ENCODE measurements around the gene PSMD11.
"Not testable (repeated sequence)": the region's sequence is repeated elsewhere in the genome, so short reads cannot be mapped to it uniquely, and the experiment has no call there.

PSMD11 gene

GRCh38 chr17:32444301-32445073 is at the start of gene PSMD11:
Gene PSMD11, plus strand, starts transcription at chr17:32444510. Its CDS starts 14 bp downstream, at chr17:32444524.
- Mint-ChIP-seq H3K9me3 (no peaks in the 10 kb centered on the region), H3K4me1 (peaks cover 36% of the 10 kb centered on the region), H3K27me3 (no peaks in the 10 kb centered on the region), H3K4me3 (peak within 1 kb of the TSS; percentile 81), H3K27ac (peak within 1 kb of the TSS; percentile 79), H3K36me3 (peaks cover 19% of the 10 kb centered on the region)
- ATAC-seq: peak; percentile 99

GRCh38 chr17:32396343-32396742 is 48.0 kb upstream of the PSMD11 start:
- Mint-ChIP-seq H3K27ac (no peak overlapping the region), H3K9me3 (no peaks in the 10 kb centered on the region), H3K27me3 (no peaks in the 10 kb centered on the region), H3K4me3 (no peak overlapping the region), H3K36me3 (peaks cover 11% of the 10 kb centered on the region), H3K4me1 (no peaks in the 10 kb centered on the region)
- no peak for ATAC-seq

- Mint-ChIP-seq H3K4me3 (no peak overlapping the region), H3K36me3 (peaks cover 5% of the 10 kb centered on the region), H3K27ac (no peak overlapping the region), H3K4me1 (no peaks in the 10 kb centered on the region), H3K9me3 (no peaks in the 10 kb centered on the region), H3K27me3 (no peaks in the 10 kb centered on the region)
- ATAC-seq: no peak
Observed at GRCh38 chr17:32398946-32399345, 45.4 kb upstream of the PSMD11 start.

GRCh38 chr17:32410085-32410484 is 34.2 kb upstream of the PSMD11 start:
- H3K27me3 Mint-ChIP-seq, H3K4me3 Mint-ChIP-seq, ATAC-seq, H3K27ac Mint-ChIP-seq, H3K4me1 Mint-ChIP-seq, H3K36me3 Mint-ChIP-seq, H3K9me3 Mint-ChIP-seq: not testable (repeated sequence)

- no peak for ATAC-seq
- Mint-ChIP-seq H3K27ac (no peak overlapping the region), H3K4me1 (no peaks in the 10 kb centered on the region), H3K4me3 (no peak overlapping the region), H3K27me3 (no peaks in the 10 kb centered on the region), H3K36me3 (peaks cover 20% of the 10 kb centered on the region), H3K9me3 (peaks cover 20% of the 10 kb centered on the region)
Observed at GRCh38 chr17:32426894-32427293, 17.4 kb upstream of the PSMD11 start.

- H3K9me3 Mint-ChIP-seq: peaks cover 20% of the 10 kb centered on the region
- no peaks in the 10 kb centered on the region for H3K4me1 Mint-ChIP-seq
- H3K36me3 Mint-ChIP-seq: peaks cover 20% of the 10 kb centered on the region
- no peaks in the 10 kb centered on the region for H3K27me3 Mint-ChIP-seq
- H3K27ac Mint-ChIP-seq: no peak overlapping the region
- H3K4me3 Mint-ChIP-seq: no peak overlapping the region
- no peak for ATAC-seq
Observed at GRCh38 chr17:32429598-32429997, 14.7 kb upstream of the PSMD11 start.

- H3K27me3 Mint-ChIP-seq: peaks cover 8% of the 10 kb centered on the region
- ATAC-seq: no peak
- no peak overlapping the region for H3K4me3 Mint-ChIP-seq
- H3K9me3 Mint-ChIP-seq: peaks cover 3% of the 10 kb centered on the region
- peak overlapping the region; percentile 9 for H3K27ac Mint-ChIP-seq
- H3K4me1 Mint-ChIP-seq: peaks cover 20% of the 10 kb centered on the region
- H3K36me3 Mint-ChIP-seq: peaks cover 12% of the 10 kb centered on the region
Observed at GRCh38 chr17:32440722-32441121, 3.6 kb upstream of the PSMD11 start.

GRCh38 chr17:32441886-32442285 is 2.4 kb upstream of the PSMD11 start:
- Mint-ChIP-seq H3K4me3 (no peak overlapping the region), H3K27ac (no peak overlapping the region), H3K9me3 (no peaks in the 10 kb centered on the region), H3K4me1 (peaks cover 32% of the 10 kb centered on the region), H3K36me3 (peaks cover 8% of the 10 kb centered on the region), H3K27me3 (no peaks in the 10 kb centered on the region)
- no peak for ATAC-seq

- H3K4me1 Mint-ChIP-seq: peaks cover 36% of the 10 kb centered on the region
- H3K4me3 Mint-ChIP-seq: peak overlapping the region; percentile 81
- no peaks in the 10 kb centered on the region for H3K9me3 Mint-ChIP-seq
- H3K36me3 Mint-ChIP-seq: peaks cover 16% of the 10 kb centered on the region
- peak overlapping the region; percentile 79 for H3K27ac Mint-ChIP-seq
- no peak for ATAC-seq
- H3K27me3 Mint-ChIP-seq: no peaks in the 10 kb centered on the region
Observed at GRCh38 chr17:32443827-32444300, 446 bp upstream of the PSMD11 start.

- Mint-ChIP-seq H3K9me3 (no peaks in the 10 kb centered on the region), H3K27me3 (no peaks in the 10 kb centered on the region), H3K4me1 (peaks cover 36% of the 10 kb centered on the region), H3K27ac (peak overlapping the region; percentile 79), H3K4me3 (peak overlapping the region; percentile 81), H3K36me3 (peaks cover 23% of the 10 kb centered on the region)
- ATAC-seq: peak; percentile 34
Observed at GRCh38 chr17:32445074-32445415, 735 bp downstream of the PSMD11 start.

GRCh38 chr17:32445497-32445896 is 1.2 kb downstream of the PSMD11 start:
- Mint-ChIP-seq H3K4me3 (peak overlapping the region; percentile 81), H3K4me1 (peaks cover 38% of the 10 kb centered on the region), H3K36me3 (peaks cover 26% of the 10 kb centered on the region), H3K27me3 (no peaks in the 10 kb centered on the region), H3K27ac (peak overlapping the region; percentile 79), H3K9me3 (no peaks in the 10 kb centered on the region)
- no peak for ATAC-seq

- Mint-ChIP-seq H3K27ac (peak overlapping the region; percentile 79), H3K9me3 (no peaks in the 10 kb centered on the region), H3K27me3 (no peaks in the 10 kb centered on the region), H3K4me3 (peak overlapping the region; percentile 81), H3K4me1 (peaks cover 38% of the 10 kb centered on the region), H3K36me3 (peaks cover 31% of the 10 kb centered on the region)
- no peak for ATAC-seq
Observed at GRCh38 chr17:32445971-32446370, 1.7 kb downstream of the PSMD11 start.

GRCh38 chr17:32446949-32447348 is 2.6 kb downstream of the PSMD11 start:
- H3K4me3 Mint-ChIP-seq: no peak overlapping the region
- peaks cover 40% of the 10 kb centered on the region for H3K4me1 Mint-ChIP-seq
- peaks cover 40% of the 10 kb centered on the region for H3K36me3 Mint-ChIP-seq
- H3K27ac Mint-ChIP-seq: no peak overlapping the region
- no peaks in the 10 kb centered on the region for H3K27me3 Mint-ChIP-seq
- no peaks in the 10 kb centered on the region for H3K9me3 Mint-ChIP-seq
- no peak for ATAC-seq

- Mint-ChIP-seq H3K4me3 (no peak overlapping the region), H3K9me3 (no peaks in the 10 kb centered on the region), H3K27me3 (no peaks in the 10 kb centered on the region), H3K36me3 (peaks cover 69% of the 10 kb centered on the region), H3K27ac (no peak overlapping the region), H3K4me1 (peaks cover 42% of the 10 kb centered on the region)
- no peak for ATAC-seq
Observed at GRCh38 chr17:32449963-32450362, 5.7 kb downstream of the PSMD11 start.

- H3K27me3 Mint-ChIP-seq, H3K27ac Mint-ChIP-seq, ATAC-seq, H3K9me3 Mint-ChIP-seq, H3K4me3 Mint-ChIP-seq: not testable (repeated sequence)
- peaks cover 73% of the 10 kb centered on the region for H3K36me3 Mint-ChIP-seq
- H3K4me1 Mint-ChIP-seq: peaks cover 38% of the 10 kb centered on the region
Observed at GRCh38 chr17:32450379-32450778, 6.1 kb downstream of the PSMD11 start.

- Mint-ChIP-seq H3K36me3 (peaks cover 70% of the 10 kb centered on the region), H3K4me1 (peaks cover 23% of the 10 kb centered on the region), H3K27me3 (no peaks in the 10 kb centered on the region), H3K27ac (no peak overlapping the region), H3K9me3 (no peaks in the 10 kb centered on the region), H3K4me3 (no peak overlapping the region)
- ATAC-seq: no peak
Observed at GRCh38 chr17:32451879-32452278, 7.6 kb downstream of the PSMD11 start.
